T-helper 2 cell treated with Interferon-gamma antibody and Interleukin-4, amounts not matched to agents 5 μg/mL and 100 μg/mL, for 36 hours (primary cell): ENCODE data around the gene ACP1.

Source experiments
- DNase-seq: peaks from one replicate; pipeline ENCODE4 v3.0.0; 2021; ENCODE audit warnings: low spot score
- H3K27ac Mint-ChIP-seq: one replicate; pipeline ENCODE4 v1.8.0; 2021; ENCODE audit warnings: mild to moderate bottlenecking, mixed read lengths
- H3K27me3 Mint-ChIP-seq: one replicate; pipeline ENCODE4 v1.8.0; 2021; ENCODE audit warnings: low read depth, mixed read lengths
- H3K36me3 Mint-ChIP-seq: one replicate; pipeline ENCODE4 v1.8.0; 2021; ENCODE audit warnings: low read depth, mixed read lengths
- H3K4me1 Mint-ChIP-seq: one replicate; pipeline ENCODE4 v1.8.0; 2021; ENCODE audit warnings: low read depth, mixed read lengths
- H3K4me3 Mint-ChIP-seq: one replicate; pipeline ENCODE4 v1.8.0; 2022; ENCODE audit warnings: mild to moderate bottlenecking, moderate library complexity, mixed read lengths
- H3K9me3 Mint-ChIP-seq: one replicate; pipeline ENCODE4 v1.8.0; 2021; ENCODE audit warnings: mixed read lengths

ACP1 gene

DNA sequence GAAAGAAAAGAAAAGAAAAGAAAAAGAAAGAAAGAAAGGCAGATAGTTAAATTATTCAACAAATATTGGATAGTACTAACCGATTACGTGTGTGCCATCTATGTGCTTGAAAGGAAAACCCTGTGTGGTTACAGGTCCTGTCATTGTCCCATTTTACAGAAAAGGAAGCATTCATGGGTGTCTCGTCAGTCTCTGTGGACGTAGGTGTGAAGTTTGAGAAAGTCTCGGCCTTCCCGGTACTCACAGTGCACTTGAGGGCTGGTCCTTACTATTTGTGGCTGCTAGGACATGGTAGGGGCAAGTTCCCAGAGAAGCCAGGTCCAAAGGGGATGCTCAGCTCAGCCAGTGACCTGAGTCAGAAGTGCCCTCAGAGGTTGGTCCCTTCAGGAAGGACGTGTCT, 20.2 kb upstream of the ACP1 start:
- Mint-ChIP-seq H3K4me1 (peaks cover 3% of the 10 kb centered on the region), H3K4me3 (no peak overlapping the region), H3K27ac (peak overlapping the region; percentile 59), H3K9me3 (peaks cover 9% of the 10 kb centered on the region), H3K27me3 (no peaks in the 10 kb centered on the region), H3K36me3 (peaks cover 27% of the 10 kb centered on the region)
- DNase-seq: no peak

GRCh38 chr2:246489-247144, 18.1 kb upstream of the ACP1 start:
- no peak overlapping the region for H3K4me3 Mint-ChIP-seq
- H3K4me1 Mint-ChIP-seq: peaks cover 3% of the 10 kb centered on the region
- peaks cover 20% of the 10 kb centered on the region for H3K36me3 Mint-ChIP-seq
- no peak for DNase-seq
- H3K9me3 Mint-ChIP-seq: peaks cover 5% of the 10 kb centered on the region
- H3K27me3 Mint-ChIP-seq: no peaks in the 10 kb centered on the region
- H3K27ac Mint-ChIP-seq: no peak overlapping the region

DNA sequence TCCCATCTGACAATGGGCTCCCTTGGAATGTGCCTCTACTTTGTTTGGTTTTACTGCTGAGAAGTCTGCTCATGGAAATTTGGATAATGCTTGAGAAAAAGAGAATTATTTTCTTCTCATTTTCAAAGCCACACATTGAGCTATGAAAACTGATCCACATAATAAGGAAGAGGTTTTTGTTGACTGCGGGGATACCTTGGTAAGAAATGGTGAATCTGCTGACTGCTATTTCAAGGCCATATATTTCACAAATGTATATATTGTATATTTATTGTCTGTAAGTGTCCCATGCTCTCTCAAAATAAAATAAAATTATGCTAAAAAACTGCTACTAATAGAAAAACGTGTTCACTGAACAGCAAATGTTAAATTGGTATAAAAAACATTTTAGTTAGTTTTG, 16.0 kb upstream of the ACP1 start:
- no peak overlapping the region for H3K4me3 Mint-ChIP-seq
- H3K27ac Mint-ChIP-seq: no peak overlapping the region
- no peaks in the 10 kb centered on the region for H3K9me3 Mint-ChIP-seq
- no peak for DNase-seq
- H3K4me1 Mint-ChIP-seq: peaks cover 3% of the 10 kb centered on the region
- peaks cover 7% of the 10 kb centered on the region for H3K36me3 Mint-ChIP-seq
- H3K27me3 Mint-ChIP-seq: no peaks in the 10 kb centered on the region

DNA sequence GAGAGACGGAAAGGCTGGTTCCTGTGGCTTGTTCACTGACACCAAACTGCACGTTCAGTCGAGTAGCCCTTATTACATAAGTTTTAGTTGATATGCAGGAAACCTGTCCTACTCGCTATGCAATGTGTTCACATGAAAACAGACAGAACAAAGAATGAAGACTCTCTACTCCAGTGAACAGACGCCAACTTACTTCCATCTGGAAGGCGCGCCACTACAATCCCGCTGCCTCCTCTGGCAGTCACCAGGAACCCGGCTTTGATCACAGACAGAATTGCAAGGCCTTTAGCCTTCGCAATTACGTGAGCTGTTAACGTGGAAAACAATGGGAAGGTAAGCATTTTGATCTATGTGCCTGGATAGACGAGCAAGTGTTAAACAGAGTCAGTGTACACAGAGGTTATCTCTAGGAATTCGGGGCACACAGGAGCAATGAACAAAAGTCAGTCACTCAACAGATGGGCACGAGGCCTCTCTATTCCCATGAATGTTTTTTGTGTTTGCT, 15.2 kb upstream of the ACP1 start:
- no peak overlapping the region for H3K27ac Mint-ChIP-seq
- no peaks in the 10 kb centered on the region for H3K27me3 Mint-ChIP-seq
- H3K36me3 Mint-ChIP-seq: peaks cover 5% of the 10 kb centered on the region
- no peaks in the 10 kb centered on the region for H3K9me3 Mint-ChIP-seq
- H3K4me3 Mint-ChIP-seq: no peak overlapping the region
- DNase-seq: no peak
- peaks cover 3% of the 10 kb centered on the region for H3K4me1 Mint-ChIP-seq

- Mint-ChIP-seq H3K4me1 (no peaks in the 10 kb centered on the region), H3K36me3 (peaks cover 2% of the 10 kb centered on the region), H3K27ac (no peak overlapping the region), H3K4me3 (no peak overlapping the region), H3K9me3 (no peaks in the 10 kb centered on the region), H3K27me3 (no peaks in the 10 kb centered on the region)
- no peak for DNase-seq
Observed at GRCh38 chr2:252001-252602, 12.6 kb upstream of the ACP1 start.

DNA sequence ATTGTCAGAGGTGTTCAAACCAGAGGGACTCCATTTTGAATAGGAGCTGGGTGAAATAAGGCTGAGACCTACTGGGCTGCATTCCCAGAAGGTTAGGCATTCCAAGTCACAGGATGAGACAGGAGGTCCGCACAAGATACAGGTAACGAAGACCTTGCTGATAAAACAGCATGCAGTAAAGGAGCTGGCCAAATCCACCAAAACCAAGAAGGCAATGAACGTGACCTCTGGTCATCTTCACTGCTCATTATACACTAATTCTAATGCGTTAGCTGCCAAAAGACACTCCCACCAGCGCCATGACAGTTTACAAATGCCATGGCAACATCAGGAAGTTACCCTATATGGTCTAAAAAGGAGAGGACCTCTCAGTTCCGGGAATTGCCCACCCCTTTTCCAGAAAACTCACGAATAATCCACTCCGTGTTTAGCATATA, 11.5 kb upstream of the ACP1 start:
- Mint-ChIP-seq H3K36me3 (peaks cover 4% of the 10 kb centered on the region), H3K4me3 (no peak overlapping the region), H3K27ac (no peak overlapping the region), H3K4me1 (no peaks in the 10 kb centered on the region), H3K9me3 (peaks cover 6% of the 10 kb centered on the region), H3K27me3 (no peaks in the 10 kb centered on the region)
- no peak for DNase-seq

- no peaks in the 10 kb centered on the region for H3K4me1 Mint-ChIP-seq
- DNase-seq: no peak
- H3K4me3 Mint-ChIP-seq: no peak overlapping the region
Observed at GRCh38 chr2:254241-254640, 10.5 kb upstream of the ACP1 start.

GRCh38 chr2:255195-255594, 9.6 kb upstream of the ACP1 start:
- Mint-ChIP-seq H3K36me3 (peaks cover 5% of the 10 kb centered on the region), H3K9me3 (peaks cover 15% of the 10 kb centered on the region), H3K4me3 (no peak overlapping the region), H3K27ac (no peak overlapping the region), H3K27me3 (no peaks in the 10 kb centered on the region), H3K4me1 (no peaks in the 10 kb centered on the region)
- DNase-seq: no peak

More at GRCh38 chr2:254241-254640, 10.5 kb upstream of the ACP1 start:
- Mint-ChIP-seq H3K27me3 (no peaks in the 10 kb centered on the region), H3K27ac (no peak overlapping the region), H3K9me3 (peaks cover 15% of the 10 kb centered on the region), H3K36me3 (peaks cover 5% of the 10 kb centered on the region)

- Mint-ChIP-seq H3K27me3 (no peaks in the 10 kb centered on the region), H3K27ac (no peak overlapping the region), H3K36me3 (peaks cover 5% of the 10 kb centered on the region), H3K9me3 (peaks cover 15% of the 10 kb centered on the region), H3K4me3 (no peak overlapping the region), H3K4me1 (peaks cover 6% of the 10 kb centered on the region)
- no peak for DNase-seq
Observed at GRCh38 chr2:256094-256493, 8.7 kb upstream of the ACP1 start.

DNA sequence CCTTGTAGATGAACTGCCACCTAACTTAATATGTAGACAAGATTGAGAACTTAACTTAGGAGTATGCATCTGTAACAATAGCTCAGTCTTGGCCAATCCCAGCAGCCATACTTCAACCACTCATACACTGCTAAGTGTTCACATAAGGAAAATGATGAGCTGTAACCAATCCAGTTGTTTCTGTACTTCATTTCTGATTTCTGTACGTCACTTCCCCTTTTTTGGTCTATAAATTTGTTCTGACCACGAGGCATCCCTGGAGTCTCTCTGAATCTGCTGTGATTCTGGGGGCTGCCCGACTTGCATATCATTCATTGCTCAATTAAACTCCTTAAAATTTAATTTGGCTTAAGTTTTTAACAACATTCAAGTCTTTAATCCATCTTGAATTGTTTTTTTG, 7.3 kb upstream of the ACP1 start:
- peaks cover 7% of the 10 kb centered on the region for H3K4me1 Mint-ChIP-seq
- H3K27me3 Mint-ChIP-seq: no peaks in the 10 kb centered on the region
- H3K27ac Mint-ChIP-seq: no peak overlapping the region
- DNase-seq: no peak
- H3K9me3 Mint-ChIP-seq: peaks cover 15% of the 10 kb centered on the region
- no peak overlapping the region for H3K4me3 Mint-ChIP-seq
- peaks cover 5% of the 10 kb centered on the region for H3K36me3 Mint-ChIP-seq

- no peaks in the 10 kb centered on the region for H3K27me3 Mint-ChIP-seq
- H3K36me3 Mint-ChIP-seq: peaks cover 5% of the 10 kb centered on the region
- no peak for DNase-seq
- H3K4me3 Mint-ChIP-seq: no peak overlapping the region
- H3K4me1 Mint-ChIP-seq: peaks cover 8% of the 10 kb centered on the region
- H3K9me3 Mint-ChIP-seq: peaks cover 15% of the 10 kb centered on the region
- H3K27ac Mint-ChIP-seq: no peak overlapping the region
Observed at GRCh38 chr2:257842-258241, 6.9 kb upstream of the ACP1 start.

DNA sequence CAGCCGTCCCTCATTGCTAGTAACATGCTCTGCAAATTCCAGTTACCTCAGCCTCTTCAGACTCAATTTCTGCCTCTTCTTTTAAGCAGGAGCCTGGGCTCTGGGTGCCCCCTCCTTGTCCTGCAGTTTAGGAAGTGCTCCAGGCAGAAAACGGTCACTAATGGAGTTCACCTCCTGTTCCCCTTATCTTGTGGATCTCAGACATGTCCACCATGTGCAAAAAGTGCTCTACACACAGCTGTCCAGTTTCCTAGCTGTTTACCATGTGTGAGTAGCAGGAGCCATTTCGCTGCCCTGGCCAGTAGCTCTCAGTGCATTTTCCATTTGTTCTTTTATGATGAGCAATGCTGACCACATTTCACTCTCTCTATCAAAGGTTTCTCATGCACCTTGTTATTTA, 5.8 kb upstream of the ACP1 start:
- Mint-ChIP-seq H3K4me1 (peaks cover 8% of the 10 kb centered on the region), H3K27me3 (no peaks in the 10 kb centered on the region), H3K36me3 (peaks cover 5% of the 10 kb centered on the region), H3K9me3 (peaks cover 15% of the 10 kb centered on the region), H3K27ac (no peak overlapping the region), H3K4me3 (no peak overlapping the region)
- no peak for DNase-seq

DNA sequence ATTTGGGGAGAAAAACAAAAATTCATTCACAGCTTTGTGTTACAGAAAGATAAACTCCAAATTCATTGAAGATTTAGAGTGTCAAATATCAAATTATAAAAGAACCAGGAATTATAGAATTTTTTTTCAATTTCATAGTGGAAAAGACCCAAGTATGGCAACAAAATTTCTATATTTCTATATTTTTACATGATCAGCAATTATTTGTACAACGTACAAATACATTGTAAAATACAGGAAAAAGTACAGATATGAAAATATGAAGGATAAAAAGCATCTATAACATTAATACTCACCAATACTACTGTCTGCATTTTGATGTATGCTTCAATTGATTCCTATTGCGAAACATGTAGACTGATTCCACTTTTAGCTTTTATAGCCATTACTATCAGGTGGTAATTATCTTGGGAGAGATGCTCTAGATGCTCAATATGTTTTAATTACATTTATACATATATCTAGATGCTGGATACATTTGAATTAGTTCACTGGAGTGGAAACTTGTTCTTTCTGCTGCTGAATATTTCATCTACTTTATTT, 4.9 kb upstream of the ACP1 start:
- H3K4me3 Mint-ChIP-seq: no peak overlapping the region
- no peaks in the 10 kb centered on the region for H3K27me3 Mint-ChIP-seq
- H3K9me3 Mint-ChIP-seq: peaks cover 15% of the 10 kb centered on the region
- H3K4me1 Mint-ChIP-seq: peaks cover 8% of the 10 kb centered on the region
- H3K27ac Mint-ChIP-seq: no peak overlapping the region
- DNase-seq: no peak
- peaks cover 5% of the 10 kb centered on the region for H3K36me3 Mint-ChIP-seq

DNA sequence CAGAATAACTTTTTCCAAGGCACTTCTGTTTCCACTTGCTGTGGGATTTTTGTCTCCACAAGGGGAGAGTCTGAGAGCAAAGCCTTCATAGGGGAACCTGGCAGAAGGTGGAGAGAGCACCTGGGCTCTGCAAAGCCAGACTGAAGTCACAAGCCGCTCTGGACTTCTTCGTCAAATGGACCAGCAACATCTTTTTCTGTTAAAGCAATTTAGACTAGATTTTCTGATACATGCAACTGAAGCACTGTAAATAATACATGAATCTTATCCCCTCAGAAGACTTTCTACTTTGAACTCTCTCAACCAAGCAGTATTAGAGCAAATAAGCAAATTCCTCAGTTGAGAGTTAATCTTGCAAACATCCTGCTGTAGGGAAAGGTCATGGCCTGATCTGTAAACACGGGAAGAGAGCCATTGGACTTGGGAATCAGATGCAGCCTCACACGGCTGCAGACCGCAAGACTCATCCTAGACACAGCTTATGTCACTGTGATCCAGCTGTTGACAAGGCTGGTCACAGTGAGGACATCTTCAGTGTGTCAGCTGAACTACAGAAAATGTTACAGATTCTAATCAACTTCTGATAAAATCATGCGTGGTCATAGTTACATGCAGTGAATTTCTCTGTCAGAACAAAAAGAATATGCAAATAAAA, 4.1 kb upstream of the ACP1 start:
- Mint-ChIP-seq H3K27me3 (no peaks in the 10 kb centered on the region), H3K36me3 (peaks cover 5% of the 10 kb centered on the region), H3K9me3 (peaks cover 15% of the 10 kb centered on the region), H3K4me3 (no peak overlapping the region), H3K4me1 (peaks cover 11% of the 10 kb centered on the region), H3K27ac (no peak overlapping the region)
- DNase-seq: no peak
